Uterus (tissue), 2 donors: Measurements from ENCODE around the gene KIFAP3.

Experiments
- CTCF ChIP-seq, 4 experiments: fragments of 200-600 bp in 2 of 4; fragments of 450-650 bp in 2 of 4; sonication (generic) in 2 of 4; IDR thresholded peaks; one replicate each; pipeline ENCODE4 v1.5.1; 2016 to 2019; ENCODE audit warnings: antibody characterized with exemption in 4 of 4, mild to moderate bottlenecking in 2 of 4, moderate library complexity in 1 of 4
- POLR2A ChIP-seq, 2 donors: fragments of 450-650 bp; IDR thresholded peaks; one replicate each; pipeline ENCODE4 v1.6.1; 2016; ENCODE audit warnings: antibody characterized with exemption in 2 of 2, mild to moderate bottlenecking in 1 of 2, moderate library complexity in 1 of 2

- TF ChIP-seq POLR2A (IDR thresholded peaks at IDR 0.05) = no peak
- no peak for TF ChIP-seq CTCF (IDR thresholded peaks at IDR 0.05)
Measured at GRCh38 chr1:169921080-169921479, 153.4 kb downstream of the KIFAP3 start.
